Cardiac fibroblast (primary cell): ENCODE data around the gene TMEM94.

Experiments
- DNase-seq, 2 donors: peaks; one replicate each; pipeline versions ENCODE4 v3.0.0 to v3.0.0-alpha.2; 2010; ENCODE audit warnings: low read depth in 2 of 2
- H3K4me3 ChIP-seq, 2 donors: replicated peaks in 1 of 2; 1 replicate in 1 of 2; 2 replicates in 1 of 2; pipeline ENCODE4 v1.5.1; 2011; ENCODE audit warnings: low read depth in 2 of 2, low read length in 2 of 2, mild to moderate bottlenecking in 2 of 2, moderate library complexity in 1 of 2
- TF ChIP-seq, protein P1 (sequence below): IDR thresholded peaks from one replicate; pipeline ENCODE4 v1.5.1; 2011; ENCODE audit warnings: low read depth, mild to moderate bottlenecking, low read length, inconsistent platforms

Gene TMEM94

DNA sequence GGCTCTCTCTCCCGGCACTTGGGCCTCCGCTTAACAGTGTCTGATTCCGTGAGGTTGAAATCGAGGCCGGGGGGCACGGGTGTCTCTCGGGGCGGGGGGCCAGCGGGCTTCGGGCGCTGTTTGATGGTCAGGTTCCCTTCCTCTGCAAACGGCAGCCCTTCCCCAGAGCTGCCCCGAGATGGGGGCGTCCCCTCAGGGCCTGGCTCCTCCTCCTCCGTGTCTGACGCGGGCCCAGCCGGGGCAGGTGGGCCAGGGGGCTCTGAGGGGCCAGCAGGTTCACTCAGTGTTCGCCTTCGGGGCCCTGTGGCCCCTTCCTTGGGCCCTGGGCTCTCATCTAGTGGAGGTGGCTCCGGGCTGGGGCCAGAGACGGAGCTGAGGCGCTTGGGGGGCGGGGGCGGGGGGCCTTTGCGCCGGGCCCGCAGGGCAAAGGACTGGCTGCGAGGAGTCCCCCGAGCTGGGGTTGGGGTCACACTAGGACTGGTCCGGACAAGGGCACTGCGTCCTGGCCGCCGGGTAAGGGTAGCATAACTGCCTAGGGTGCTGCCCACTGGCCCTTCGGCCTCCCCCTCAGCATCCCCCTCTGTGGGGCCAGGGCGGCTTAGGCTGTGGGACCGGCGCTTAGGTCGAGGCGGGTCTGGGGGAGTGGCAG, 45.8 kb downstream of the TMEM94 start:
- no peak overlapping the region for H3K4me3 ChIP-seq
- DNase-seq, result no peak
- TF ChIP-seq, protein P1, sequence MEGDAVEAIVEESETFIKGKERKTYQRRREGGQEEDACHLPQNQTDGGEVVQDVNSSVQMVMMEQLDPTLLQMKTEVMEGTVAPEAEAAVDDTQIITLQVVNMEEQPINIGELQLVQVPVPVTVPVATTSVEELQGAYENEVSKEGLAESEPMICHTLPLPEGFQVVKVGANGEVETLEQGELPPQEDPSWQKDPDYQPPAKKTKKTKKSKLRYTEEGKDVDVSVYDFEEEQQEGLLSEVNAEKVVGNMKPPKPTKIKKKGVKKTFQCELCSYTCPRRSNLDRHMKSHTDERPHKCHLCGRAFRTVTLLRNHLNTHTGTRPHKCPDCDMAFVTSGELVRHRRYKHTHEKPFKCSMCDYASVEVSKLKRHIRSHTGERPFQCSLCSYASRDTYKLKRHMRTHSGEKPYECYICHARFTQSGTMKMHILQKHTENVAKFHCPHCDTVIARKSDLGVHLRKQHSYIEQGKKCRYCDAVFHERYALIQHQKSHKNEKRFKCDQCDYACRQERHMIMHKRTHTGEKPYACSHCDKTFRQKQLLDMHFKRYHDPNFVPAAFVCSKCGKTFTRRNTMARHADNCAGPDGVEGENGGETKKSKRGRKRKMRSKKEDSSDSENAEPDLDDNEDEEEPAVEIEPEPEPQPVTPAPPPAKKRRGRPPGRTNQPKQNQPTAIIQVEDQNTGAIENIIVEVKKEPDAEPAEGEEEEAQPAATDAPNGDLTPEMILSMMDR, result no peak

DNA sequence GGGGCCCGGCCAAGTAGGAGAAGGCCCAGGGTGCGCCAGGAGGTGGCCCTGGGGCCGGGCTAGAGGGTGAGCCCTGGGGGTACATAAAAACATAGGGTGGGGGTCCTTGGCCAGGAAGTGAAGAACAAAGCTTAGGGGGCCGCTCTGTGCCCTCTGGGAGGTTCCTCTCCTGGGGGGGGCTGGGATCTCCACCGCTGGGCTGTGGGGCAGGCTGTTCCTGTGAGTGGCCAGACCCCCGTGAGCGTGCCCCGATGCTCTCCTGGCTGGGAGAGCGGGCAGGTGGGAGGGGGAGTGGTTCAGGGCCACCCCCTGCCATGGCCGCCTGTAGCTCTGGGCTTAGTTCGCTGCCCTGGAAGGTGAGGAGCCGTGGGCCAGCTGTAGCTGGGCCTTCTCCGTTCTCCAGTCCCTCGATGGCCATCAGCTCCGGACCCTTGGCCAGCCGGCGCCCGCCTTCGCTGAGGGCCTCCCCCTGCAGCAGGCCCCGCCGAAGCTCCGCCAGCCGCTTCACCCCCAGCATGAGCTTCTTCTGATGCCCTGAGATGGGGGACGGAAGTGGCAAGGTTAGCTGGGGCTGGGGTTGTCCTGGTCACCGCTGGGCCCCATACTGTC, 46.4 kb downstream of the TMEM94 start:
- TF ChIP-seq, protein P1, result no peak
- H3K4me3 ChIP-seq, result no peak overlapping the region
- no peak for DNase-seq

DNA sequence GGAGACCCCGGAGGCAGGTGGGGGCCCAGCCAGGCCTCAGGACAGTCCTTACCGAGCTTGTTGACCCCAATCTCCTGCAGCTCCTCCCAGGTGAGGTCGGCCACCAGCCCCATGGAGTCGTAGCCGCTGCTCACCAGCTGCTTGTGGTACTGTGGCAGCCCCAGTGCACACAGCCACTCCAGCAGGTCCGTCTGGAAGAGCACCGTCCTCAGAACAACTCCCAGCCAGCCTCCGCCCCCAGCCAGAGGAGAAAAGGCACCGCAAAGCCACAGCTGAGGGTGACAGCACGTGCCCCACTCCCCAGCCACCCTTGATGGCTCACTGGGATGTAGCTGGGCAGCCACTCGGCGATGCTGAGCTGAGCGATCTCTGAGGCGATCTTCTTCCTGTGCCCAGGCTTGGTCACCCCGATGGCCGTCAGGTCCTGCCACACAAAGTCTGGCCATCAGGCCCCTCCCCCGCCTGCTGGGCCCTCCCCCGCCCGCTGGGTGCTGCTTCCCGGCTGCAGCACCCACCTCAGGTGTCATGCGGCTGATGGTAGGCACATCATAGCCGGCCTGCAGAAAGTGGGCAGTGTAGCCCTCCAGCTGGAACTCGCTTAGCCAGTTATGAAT, 47.0 kb downstream of the TMEM94 start:
- H3K4me3 ChIP-seq, result no peak overlapping the region
- TF ChIP-seq, protein P1, result no peak
- DNase-seq, result no peak

DNA sequence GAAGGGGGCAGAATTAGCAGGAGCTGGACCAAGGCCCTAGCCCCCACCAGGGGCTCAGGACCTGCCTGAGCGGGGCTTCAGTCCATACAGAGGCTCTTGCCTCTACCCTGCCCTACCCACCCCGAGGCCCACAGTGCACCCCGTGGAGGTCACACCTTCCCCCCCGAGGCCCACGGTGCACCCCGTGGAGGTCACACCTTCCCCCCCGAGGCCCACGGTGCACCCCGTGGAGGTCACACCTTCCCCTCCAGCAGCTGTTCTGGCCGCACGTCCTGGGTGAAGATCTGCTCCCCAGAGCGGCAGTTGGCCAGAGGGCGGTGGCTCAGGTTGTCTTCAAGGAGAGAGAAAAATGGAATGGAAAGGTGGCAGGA, 47.5 kb downstream of the TMEM94 start:
- no peak for DNase-seq
- no peak overlapping the region for H3K4me3 ChIP-seq
- TF ChIP-seq, protein P1, result no peak

DNA sequence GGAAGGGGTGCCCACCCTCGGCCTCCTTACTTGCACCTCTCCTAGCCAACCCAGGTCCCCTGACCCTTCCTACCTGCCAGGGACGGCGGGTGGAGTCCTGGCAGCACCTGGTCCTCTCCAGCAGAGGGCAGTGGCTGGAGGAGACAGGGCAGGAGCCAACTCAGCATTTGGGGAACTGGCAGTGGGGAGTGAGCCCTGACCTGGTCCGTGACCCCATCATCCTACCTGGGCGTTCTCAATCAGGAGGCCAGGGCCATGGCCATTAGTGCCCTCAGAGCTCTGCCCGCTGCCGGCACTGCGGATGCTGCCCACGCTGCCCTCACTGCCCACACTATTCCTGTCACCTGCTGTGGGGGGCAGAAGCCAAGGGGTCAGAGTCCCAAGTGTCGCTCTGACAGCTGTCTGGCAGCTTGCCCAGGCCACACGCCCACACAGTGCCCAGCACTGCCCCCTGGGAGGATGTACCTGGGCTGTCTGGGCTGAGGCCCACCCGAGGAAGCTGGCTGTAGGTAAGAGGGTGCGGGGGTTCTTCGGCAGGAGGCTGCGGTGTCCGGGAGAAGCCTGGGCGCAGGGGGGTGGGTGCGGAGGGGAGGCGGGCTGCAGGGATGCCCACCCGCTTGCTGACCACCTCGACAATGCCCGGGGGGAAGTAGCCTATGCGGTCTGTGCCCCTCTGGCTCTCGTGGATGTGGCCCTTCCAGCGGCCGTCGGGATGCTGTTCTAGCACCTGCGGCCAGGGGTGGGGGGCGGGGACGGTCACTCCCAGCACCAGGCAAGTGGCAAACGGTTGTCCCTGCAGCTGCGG, 48.1 kb downstream of the TMEM94 start:
- TF ChIP-seq, protein P1, result peak; percentile 67
- DNase-seq, result no peak
- H3K4me3 ChIP-seq, result no peak overlapping the region

DNA sequence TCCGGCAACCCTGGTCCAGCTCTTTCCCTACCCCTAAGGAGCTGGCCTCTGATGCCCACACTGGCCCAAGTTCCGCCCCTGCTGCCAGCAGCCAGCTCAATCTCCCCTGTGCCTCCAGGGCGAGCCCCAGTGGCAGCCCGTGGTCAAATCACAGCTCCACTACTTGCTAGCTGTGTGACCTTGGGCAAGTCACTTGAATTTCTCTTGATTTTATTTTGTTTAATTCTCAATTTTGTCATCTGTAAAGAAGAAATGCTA, 48.6 kb downstream of the TMEM94 start:
- no peak overlapping the region for H3K4me3 ChIP-seq
- TF ChIP-seq, protein P1, result no peak
- DNase-seq, result no peak
